Progenitor cell of endocrine pancreas (in vitro differentiated cells): ENCODE data around the gene DPM3. TPM values are rescaled to one million over a fixed set of nuclear protein-coding genes. Genes with fewer than 3 reads are reported as not detected.
A peak's percentile ranks its signal among the peaks of the same experiment; 100 is the strongest.

Source experiments
- DNase-seq: peaks from one replicate; pipeline ENCODE4 v3.0.0; 2021; ENCODE audit warnings: low spot score; ENCODE audit not compliant: unreplicated experiment
- H3K27ac Mint-ChIP-seq: 2 replicates; pipeline ENCODE4 v1.8.0; 2021; ENCODE audit warnings: mild to moderate bottlenecking, moderate library complexity, mixed read lengths
- H3K27me3 Mint-ChIP-seq: 2 replicates; pipeline ENCODE4 v1.8.0; 2021; ENCODE audit warnings: mixed read lengths
- H3K36me3 Mint-ChIP-seq: 2 replicates; pipeline ENCODE4 v1.8.0; 2022; ENCODE audit warnings: mixed read lengths; ENCODE audit not compliant: insufficient read depth
- H3K4me1 Mint-ChIP-seq: 2 replicates; pipeline ENCODE4 v1.8.0; 2021; ENCODE audit warnings: low read depth, mixed read lengths
- H3K4me3 Mint-ChIP-seq: 2 replicates; pipeline ENCODE4 v1.8.0; 2021; ENCODE audit warnings: low read depth, mild to moderate bottlenecking, moderate library complexity, mixed read lengths
- H3K9me3 Mint-ChIP-seq: 2 replicates; pipeline ENCODE4 v1.8.0; 2021; ENCODE audit warnings: low read depth, mixed read lengths
- CTCF ChIP-seq: fragments of 200-600 bp; sonication (generic); IDR thresholded peaks from one replicate; pipeline ENCODE4 v1.5.0; 2021; ENCODE audit warnings: antibody characterized with exemption, mild to moderate bottlenecking; ENCODE audit not compliant: unreplicated experiment
- total RNA-seq: library from RNA; stranded (reverse); gene quantifications from 2 replicates; pipeline ENCODE4 v1.2.1, GENCODE V29; 2021

The DPM3 gene
- total RNA-seq, 1 donor from 2014 or later: 49.3 TPM

- H3K4me3 Mint-ChIP-seq: peak overlapping the region; percentile 81
- H3K36me3 Mint-ChIP-seq: peaks cover 4% of the 10 kb centered on the region
- no peaks in the 10 kb centered on the region for H3K9me3 Mint-ChIP-seq
- TF ChIP-seq CTCF: no peak
- peaks cover 41% of the 10 kb centered on the region for H3K4me1 Mint-ChIP-seq
- H3K27ac Mint-ChIP-seq: peak overlapping the region; percentile 81
- peaks cover 36% of the 10 kb centered on the region for H3K27me3 Mint-ChIP-seq
- no peak for DNase-seq
Observed at GRCh38 chr1:155127967-155128754, 12.2 kb downstream of the DPM3 start.

- peak within 1 kb of the TSS; percentile 93 for H3K27ac Mint-ChIP-seq
- peak within 1 kb of the TSS; percentile 81 for H3K4me3 Mint-ChIP-seq
- H3K36me3 Mint-ChIP-seq: peaks cover 3% of the 10 kb centered on the region
- DNase-seq: peak; percentile 37
- peaks cover 40% of the 10 kb centered on the region for H3K27me3 Mint-ChIP-seq
- peaks cover 41% of the 10 kb centered on the region for H3K4me1 Mint-ChIP-seq
- H3K9me3 Mint-ChIP-seq: no peaks in the 10 kb centered on the region
- no peak for TF ChIP-seq CTCF
Observed at GRCh38 chr1:155127105-155127966, 13.0 kb downstream of the DPM3 start, which contains the start of gene EFNA1. EFNA1 (plus strand) TSS chr1:155127876; CDS start chr1:155127978, 102 bp downstream.

GRCh38 chr1:155126556-155127104, 13.7 kb downstream of the DPM3 start:
- Mint-ChIP-seq H3K9me3 (no peaks in the 10 kb centered on the region), H3K4me3 (peak overlapping the region; percentile 80), H3K4me1 (peaks cover 41% of the 10 kb centered on the region), H3K36me3 (no peaks in the 10 kb centered on the region), H3K27ac (peak overlapping the region; percentile 93), H3K27me3 (peaks cover 42% of the 10 kb centered on the region)
- DNase-seq: peak; percentile 39
- TF ChIP-seq CTCF: no peak

GRCh38 chr1:155125946-155126555, 14.3 kb downstream of the DPM3 start:
- H3K27me3 Mint-ChIP-seq: peaks cover 46% of the 10 kb centered on the region
- TF ChIP-seq CTCF: no peak
- no peaks in the 10 kb centered on the region for H3K9me3 Mint-ChIP-seq
- H3K4me3 Mint-ChIP-seq: peak overlapping the region; percentile 80
- no peak for DNase-seq
- H3K36me3 Mint-ChIP-seq: no peaks in the 10 kb centered on the region
- peaks cover 40% of the 10 kb centered on the region for H3K4me1 Mint-ChIP-seq
- H3K27ac Mint-ChIP-seq: peak overlapping the region; percentile 86
